GM21529 (cell line): ENCODE results near the gene C17orf67.
A peak's percentile ranks its signal among the peaks of the same experiment; 100 is the strongest.

Experiments
- ATAC-seq: cut with Tn5 transposase; IDR thresholded peaks from one replicate; pipeline ENCODE4 v1.9.1; 2021; ENCODE audit not compliant: unreplicated experiment

The C17orf67 gene

GRCh38 chr17:56833057-56833808 lies 487 bp downstream of the C17orf67 start:
- peak; percentile 53 for ATAC-seq

GRCh38 chr17:56832446-56832845 lies 1.3 kb downstream of the C17orf67 start:
- ATAC-seq = no peak

GRCh38 chr17:56831369-56832095 lies 2.2 kb downstream of the C17orf67 start:
- no peak for ATAC-seq

- no peak for ATAC-seq
Measured at GRCh38 chr17:56830726-56831368, 2.9 kb downstream of the C17orf67 start.

- ATAC-seq = no peak
Measured at GRCh38 chr17:56826611-56827414, 6.9 kb downstream of the C17orf67 start.

- no peak for ATAC-seq
Measured at GRCh38 chr17:56824503-56824902, 9.2 kb downstream of the C17orf67 start.

- no peak for ATAC-seq
Measured at GRCh38 chr17:56823848-56824247, 9.9 kb downstream of the C17orf67 start.

GRCh38 chr17:56822725-56823124 lies 11.0 kb downstream of the C17orf67 start:
- no peak for ATAC-seq

- ATAC-seq = no peak
Measured at GRCh38 chr17:56821847-56822534, 11.7 kb downstream of the C17orf67 start.

- no peak for ATAC-seq
Measured at GRCh38 chr17:56820207-56820606, 13.5 kb downstream of the C17orf67 start.

- peak; percentile 68 for ATAC-seq
Measured at GRCh38 chr17:56819431-56820145, 14.1 kb downstream of the C17orf67 start.

GRCh38 chr17:56819030-56819429 lies 14.7 kb downstream of the C17orf67 start:
- ATAC-seq = no peak

GRCh38 chr17:56817066-56817465 lies 16.7 kb downstream of the C17orf67 start:
- ATAC-seq = no peak

GRCh38 chr17:56815711-56816110 lies 18.0 kb downstream of the C17orf67 start:
- ATAC-seq = no peak

GRCh38 chr17:56812901-56813388 lies 20.8 kb downstream of the C17orf67 start:
- no peak for ATAC-seq

- no peak for ATAC-seq
Measured at GRCh38 chr17:56810891-56811775, 22.6 kb downstream of the C17orf67 start.

GRCh38 chr17:56810343-56810742 lies 23.4 kb downstream of the C17orf67 start:
- no peak for ATAC-seq

GRCh38 chr17:56809820-56810179 lies 23.9 kb downstream of the C17orf67 start:
- no peak for ATAC-seq
